Heart left ventricle (tissue), 13 donors: Measurements from ENCODE around the gene WFIKKN2.

Experiments
- CTCF ChIP-seq, 12 donors: fragments of 200-600 bp; sonication (generic) in 4 of 12; IDR thresholded peaks; one replicate each; pipeline versions ENCODE4 v1.5.0 to v1.8.0; 2018 to 2022; ENCODE audit warnings: antibody characterized with exemption in 12 of 12, mild to moderate bottlenecking in 5 of 12
- POLR2A ChIP-seq, 2 donors: fragments of 450-650 bp; IDR thresholded peaks; one replicate each; pipeline ENCODE4 v1.6.1; 2017; ENCODE audit warnings: antibody characterized with exemption in 2 of 2, mild to moderate bottlenecking in 2 of 2, moderate library complexity in 2 of 2
- donor health status: ischemic (EF 13 %, LVEDD 7.1; RV severe dilation, severe dysfunction).
- donor health status: DM: no; HTN: yes; CAD: no.
- donor health status: DM: no; HTN: no; CAD: no.
- donor health status: ischemic (EF 25% LVEDD 6.9; RV normal size, moderate dysfunction).
- donor health status: ischemic (EF 25% LVEDD 5.7; RV mildly dilated, moderate dysfunction).
- donor health status: ischemic (EF 35%, LVEDD 5.7; RV mildly dilated, moderate dysfunction).
- donor health status: nonischemic (EF 11% LVEDD 7.7; RV severe dilation, severe dysfunction).
- donor health status: DM: yes; HTN: yes; CAD: no.
- donor health status: PGD.
- donor health status: ischemic (EF 29% LVEDD 5.4; RV normal size, mild dysfunction).
- donor health status: nonischemic (EF 23%, LVEDD 6.1; RV moderate dilation, normal function).

- TF ChIP-seq CTCF (IDR thresholded peaks at IDR 0.05) (no peak), POLR2A (IDR thresholded peaks at IDR 0.05) (no peak)
Observed at GRCh38 chr17:50840311-50840851, 5.0 kb downstream of the WFIKKN2 start.
